Stomach (tissue), 4 donors: ENCODE results near the gene SF3B2.

Experiments used
- POLR2A ChIP-seq, 4 donors: fragments of 450-650 bp; IDR thresholded peaks; one replicate each; pipeline ENCODE4 v1.6.1; 2016; ENCODE audit warnings: antibody characterized with exemption in 4 of 4, control low read depth in 2 of 4, mild to moderate bottlenecking in 1 of 4, moderate library complexity in 1 of 4
- TF ChIP-seq, protein P1 (sequence below), 7 experiments: fragments of 450-650 bp in 4 of 7; fragments of 200-600 bp in 3 of 7; sonication (generic) in 3 of 7; IDR thresholded peaks; one replicate each; pipeline ENCODE4 v1.5.1; 2016 to 2019; ENCODE audit warnings: antibody characterized with exemption in 7 of 7, control low read depth in 2 of 7, mild to moderate bottlenecking in 1 of 7

DNA sequence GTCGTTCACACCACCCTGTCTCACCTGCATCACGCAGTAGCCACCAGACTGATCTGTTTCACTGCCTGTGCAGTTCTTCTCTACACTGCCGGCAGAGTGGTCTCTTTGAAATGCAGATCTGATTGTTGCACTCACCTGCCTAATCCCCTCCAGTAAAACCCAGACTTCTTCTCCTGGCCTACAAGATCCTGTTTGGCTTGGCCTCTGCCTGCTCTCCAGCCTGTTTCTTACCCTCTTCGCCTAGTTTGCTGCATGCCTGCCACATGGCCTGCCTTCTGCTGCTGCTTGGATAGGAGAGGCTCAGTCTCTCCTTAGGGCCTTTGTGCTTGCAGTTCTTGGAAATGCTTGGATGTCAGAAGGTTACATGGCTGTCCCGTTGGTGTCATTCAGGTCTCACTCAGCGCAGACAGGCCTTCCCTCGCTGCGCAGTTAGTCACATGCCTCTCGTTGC is 59.9 kb downstream of the SF3B2 start:
- no peak for TF ChIP-seq POLR2A (IDR thresholded peaks at IDR 0.05)
- TF ChIP-seq, protein P1, sequence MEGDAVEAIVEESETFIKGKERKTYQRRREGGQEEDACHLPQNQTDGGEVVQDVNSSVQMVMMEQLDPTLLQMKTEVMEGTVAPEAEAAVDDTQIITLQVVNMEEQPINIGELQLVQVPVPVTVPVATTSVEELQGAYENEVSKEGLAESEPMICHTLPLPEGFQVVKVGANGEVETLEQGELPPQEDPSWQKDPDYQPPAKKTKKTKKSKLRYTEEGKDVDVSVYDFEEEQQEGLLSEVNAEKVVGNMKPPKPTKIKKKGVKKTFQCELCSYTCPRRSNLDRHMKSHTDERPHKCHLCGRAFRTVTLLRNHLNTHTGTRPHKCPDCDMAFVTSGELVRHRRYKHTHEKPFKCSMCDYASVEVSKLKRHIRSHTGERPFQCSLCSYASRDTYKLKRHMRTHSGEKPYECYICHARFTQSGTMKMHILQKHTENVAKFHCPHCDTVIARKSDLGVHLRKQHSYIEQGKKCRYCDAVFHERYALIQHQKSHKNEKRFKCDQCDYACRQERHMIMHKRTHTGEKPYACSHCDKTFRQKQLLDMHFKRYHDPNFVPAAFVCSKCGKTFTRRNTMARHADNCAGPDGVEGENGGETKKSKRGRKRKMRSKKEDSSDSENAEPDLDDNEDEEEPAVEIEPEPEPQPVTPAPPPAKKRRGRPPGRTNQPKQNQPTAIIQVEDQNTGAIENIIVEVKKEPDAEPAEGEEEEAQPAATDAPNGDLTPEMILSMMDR (IDR thresholded peaks at IDR 0.05), result no peak
